ENCODE measurements around the gene PRKCA. TPM values are rescaled to one million over a fixed set of nuclear protein-coding genes. Genes with fewer than 3 reads are reported as not detected.

Gene PRKCA
- total RNA-seq, 1 experiment from 2014 or later: 29.6 TPM

GRCh38 chr17:66494023-66494803 is 191.8 kb downstream of the PRKCA start:
- Mint-ChIP-seq H3K4me3 (ENCODE audit: unreplicated experiment) (no peak overlapping the region), H3K27ac (ENCODE audit: unreplicated experiment) (no peak overlapping the region), H3K36me3 (ENCODE audit: insufficient read depth, unreplicated experiment) (no peaks in the 10 kb centered on the region), H3K9me3 (ENCODE audit: unreplicated experiment) (no peaks in the 10 kb centered on the region), H3K27me3 (ENCODE audit: insufficient read depth, unreplicated experiment) (no peaks in the 10 kb centered on the region), H3K4me1 (ENCODE audit: low read depth, unreplicated experiment) (no peaks in the 10 kb centered on the region)
- no peaks in the 10 kb centered on the region for H3K4me1 ChIP-seq
- BruUV-seq (replicated peaks): no TSS peak
- no peak overlapping the region for H3K4me3 ChIP-seq (ENCODE audit: low read depth, low read length)
- H3K9me3 ChIP-seq: no peaks in the 10 kb centered on the region
- no peaks in the 10 kb centered on the region for H3K27me3 ChIP-seq (replicated peaks; ENCODE audit: control insufficient read depth, insufficient read depth, low read length)
- intact Hi-C loops (cut with micrococcal nuclease; ENCODE audit: unreplicated experiment): no loop called here
- no peak for DNase-seq
- ChIA-PET CTCF (no interaction called here), POLR2A (no interaction called here)
- TF ChIP-seq CTCF (IDR thresholded peaks at IDR 0.05; ENCODE audit: insufficient read depth in 1 of 2, low read depth in 1 of 2, low read length in 1 of 2, severe bottlenecking in 1 of 2, unreplicated experiment in 1 of 2): no peak
- H3K36me3 ChIP-seq (ENCODE audit: control insufficient read depth, insufficient read depth, low read length): no peaks in the 10 kb centered on the region

- TF ChIP-seq CTCF (IDR thresholded peaks at IDR 0.05; ENCODE audit: insufficient read depth in 1 of 2, low read depth in 1 of 2, low read length in 1 of 2, severe bottlenecking in 1 of 2, unreplicated experiment in 1 of 2): no peak
- Mint-ChIP-seq H3K27ac (ENCODE audit: unreplicated experiment) (no peak overlapping the region), H3K27me3 (ENCODE audit: insufficient read depth, unreplicated experiment) (no peaks in the 10 kb centered on the region), H3K36me3 (ENCODE audit: insufficient read depth, unreplicated experiment) (no peaks in the 10 kb centered on the region), H3K4me1 (ENCODE audit: low read depth, unreplicated experiment) (no peaks in the 10 kb centered on the region), H3K9me3 (ENCODE audit: unreplicated experiment) (no peaks in the 10 kb centered on the region), H3K4me3 (ENCODE audit: unreplicated experiment) (no peak overlapping the region)
- no peak for DNase-seq
- intact Hi-C loops (cut with micrococcal nuclease; ENCODE audit: unreplicated experiment): no loop called here
- Histone ChIP-seq H3K27me3 (replicated peaks; ENCODE audit: control insufficient read depth, insufficient read depth, low read length) (no peaks in the 10 kb centered on the region), H3K36me3 (ENCODE audit: control insufficient read depth, insufficient read depth, low read length) (no peaks in the 10 kb centered on the region), H3K4me3 (ENCODE audit: low read depth, low read length) (no peak overlapping the region), H3K9me3 (no peaks in the 10 kb centered on the region), H3K4me1 (no peaks in the 10 kb centered on the region)
- ChIA-PET POLR2A (no interaction called here), CTCF (no interaction called here)
- BruUV-seq (replicated peaks): no TSS peak
These were observed 192.6 kb downstream of the PRKCA start for GRCh38 chr17:66495035-66495434.

GRCh38 chr17:66496306-66496705 is 193.9 kb downstream of the PRKCA start:
- Mint-ChIP-seq H3K9me3 (ENCODE audit: unreplicated experiment) (no peaks in the 10 kb centered on the region), H3K4me3 (ENCODE audit: unreplicated experiment) (no peak overlapping the region), H3K36me3 (ENCODE audit: insufficient read depth, unreplicated experiment) (no peaks in the 10 kb centered on the region), H3K4me1 (ENCODE audit: low read depth, unreplicated experiment) (no peaks in the 10 kb centered on the region), H3K27me3 (ENCODE audit: insufficient read depth, unreplicated experiment) (no peaks in the 10 kb centered on the region), H3K27ac (ENCODE audit: unreplicated experiment) (no peak overlapping the region)
- H3K27me3 ChIP-seq (replicated peaks; ENCODE audit: control insufficient read depth, insufficient read depth, low read length): no peaks in the 10 kb centered on the region
- POLR2A ChIA-PET: no interaction called here
- intact Hi-C loops (cut with micrococcal nuclease; ENCODE audit: unreplicated experiment): no loop called here
- TF ChIP-seq CTCF (IDR thresholded peaks at IDR 0.05; ENCODE audit: insufficient read depth in 1 of 2, low read depth in 1 of 2, low read length in 1 of 2, severe bottlenecking in 1 of 2, unreplicated experiment in 1 of 2): no peak
- no peaks in the 10 kb centered on the region for H3K4me1 ChIP-seq
- no peaks in the 10 kb centered on the region for H3K36me3 ChIP-seq (ENCODE audit: control insufficient read depth, insufficient read depth, low read length)
- CTCF ChIA-PET: no interaction called here
- no TSS peak for BruUV-seq (replicated peaks)
- no peaks in the 10 kb centered on the region for H3K9me3 ChIP-seq
- no peak for DNase-seq
- H3K4me3 ChIP-seq (ENCODE audit: low read depth, low read length): no peak overlapping the region

All from Caco-2 (cell line).